HG03139 (cell line): ENCODE measurements around the gene PASD1.
"Not testable (repeated sequence)": the region's sequence is repeated elsewhere in the genome, so short reads cannot be mapped to it uniquely, and the experiment has no call there.

Experiments
- ATAC-seq: cut with Tn5 transposase; IDR thresholded peaks from one replicate; pipeline ENCODE4 v1.9.1; 2021; ENCODE audit not compliant: unreplicated experiment

PASD1 gene

DNA sequence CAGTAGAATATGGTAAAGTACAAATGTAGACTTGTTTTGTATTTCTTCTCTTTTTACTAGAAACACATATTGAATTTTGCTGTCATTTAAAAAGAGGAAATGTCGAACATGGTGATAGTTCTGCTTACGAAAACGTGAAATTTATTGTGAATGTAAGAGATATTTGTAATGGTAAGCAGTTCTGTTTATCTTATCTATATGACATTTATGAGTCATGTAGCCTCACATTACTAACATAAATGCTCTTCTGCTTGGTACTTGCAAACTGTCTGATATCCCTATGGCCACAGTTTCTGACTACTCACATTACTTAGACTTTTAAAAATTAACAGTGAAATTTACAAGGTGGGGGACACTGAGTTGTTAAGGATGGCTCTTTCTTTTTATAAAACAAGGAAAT, 57.9 kb downstream of the PASD1 start:
- ATAC-seq, result no peak

- ATAC-seq, result no peak
Observed at GRCh38 chrX:151624677-151625076, 61.2 kb downstream of the PASD1 start.

DNA sequence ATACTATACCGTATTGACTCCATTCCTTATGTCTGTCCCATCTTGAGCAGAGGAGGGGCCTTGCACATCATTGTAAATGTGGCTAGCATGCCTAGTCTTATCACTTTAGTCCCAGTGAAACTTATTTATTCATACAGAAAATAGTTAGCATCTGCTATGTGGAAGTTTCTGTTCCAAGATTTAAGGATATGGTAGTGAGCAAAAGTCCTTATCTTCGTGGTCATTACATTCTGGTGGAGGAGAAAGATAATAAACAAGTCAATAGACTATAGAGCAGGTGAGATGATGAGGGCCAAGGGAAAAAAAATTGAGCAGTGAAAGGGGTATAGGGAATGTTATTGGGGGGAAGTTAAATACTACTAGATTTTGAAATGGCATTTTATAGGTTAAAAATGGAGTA, 68.3 kb downstream of the PASD1 start:
- ATAC-seq, result no peak

DNA sequence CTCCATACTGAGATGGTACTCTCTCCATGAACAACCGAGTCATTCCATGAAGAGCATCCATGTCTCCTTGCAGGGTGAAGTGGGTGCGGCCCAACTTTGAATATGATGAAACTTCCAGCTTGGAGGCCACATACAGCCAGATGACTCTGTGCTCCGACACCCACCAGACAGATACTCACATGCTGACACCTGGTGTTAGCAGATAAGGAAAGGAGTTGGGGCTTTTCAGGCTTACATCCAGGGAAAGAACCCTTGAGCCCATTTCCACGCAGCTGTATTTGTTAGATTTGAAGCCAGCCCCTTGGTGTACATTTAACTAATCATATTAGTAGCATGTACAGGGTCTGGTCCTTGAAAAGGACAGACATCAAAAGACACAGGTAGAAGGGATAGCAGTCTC, 69.7 kb downstream of the PASD1 start:
- no peak for ATAC-seq

- ATAC-seq, result no peak
Observed at GRCh38 chrX:151634937-151635336, 71.5 kb downstream of the PASD1 start.

- ATAC-seq, result no peak
Observed at GRCh38 chrX:151641564-151641963, 78.1 kb downstream of the PASD1 start.

- ATAC-seq, result no peak
Observed at GRCh38 chrX:151675121-151675746, 111.8 kb downstream of the PASD1 start.

- no peak for ATAC-seq
Observed at GRCh38 chrX:151676196-151676595, 112.7 kb downstream of the PASD1 start.

DNA sequence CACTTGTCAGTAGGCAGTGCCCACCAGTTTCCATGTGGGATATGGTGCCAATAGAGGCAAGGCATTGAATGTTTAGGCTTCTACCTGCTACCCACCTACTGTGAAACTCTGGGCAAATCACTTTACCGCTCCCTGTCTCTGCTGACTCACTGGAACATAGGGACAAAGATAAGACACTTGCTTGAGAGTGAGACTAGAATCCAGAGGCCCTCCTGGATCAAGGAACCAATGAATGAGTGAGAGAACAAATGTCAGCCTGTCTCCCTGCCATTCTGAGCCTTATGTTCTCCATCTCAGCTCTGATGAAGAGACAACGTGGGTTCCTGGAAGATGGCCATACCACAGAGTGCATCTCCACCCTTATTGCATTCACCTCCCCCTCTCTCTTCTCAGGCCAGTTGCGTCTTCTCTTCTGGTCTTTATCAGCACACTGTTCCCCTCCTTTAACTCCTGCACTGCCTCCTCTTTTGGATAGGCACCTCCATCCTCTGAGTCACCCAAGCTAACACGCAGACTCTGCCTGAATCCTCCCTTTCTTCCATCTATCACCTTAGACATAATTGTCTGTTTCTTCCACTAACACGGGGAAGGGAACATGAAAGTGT, 116.4 kb downstream of the PASD1 start:
- no peak for ATAC-seq

DNA sequence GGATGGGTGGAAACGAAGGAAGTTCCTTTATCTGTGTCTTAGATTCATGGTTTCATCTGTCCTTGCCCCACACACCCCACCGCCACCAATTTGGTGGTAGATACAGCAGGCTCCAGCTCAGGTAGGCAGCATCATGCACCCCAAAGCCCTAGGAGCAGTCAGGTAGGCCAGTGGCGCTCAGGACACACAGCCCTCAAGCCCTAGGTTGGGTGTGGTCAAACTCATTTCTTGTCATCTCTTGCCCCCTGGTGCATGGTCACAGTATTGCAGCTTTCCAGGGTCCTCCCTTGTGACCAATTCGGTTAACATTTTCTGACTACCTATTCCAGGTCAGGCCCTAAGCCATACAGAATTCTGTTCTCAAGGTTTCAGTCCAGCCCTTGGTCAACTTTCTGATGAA, 117.3 kb downstream of the PASD1 start:
- peak; percentile 86 for ATAC-seq

GRCh38 chrX:151687635-151688034, 124.2 kb downstream of the PASD1 start:
- no peak for ATAC-seq

DNA sequence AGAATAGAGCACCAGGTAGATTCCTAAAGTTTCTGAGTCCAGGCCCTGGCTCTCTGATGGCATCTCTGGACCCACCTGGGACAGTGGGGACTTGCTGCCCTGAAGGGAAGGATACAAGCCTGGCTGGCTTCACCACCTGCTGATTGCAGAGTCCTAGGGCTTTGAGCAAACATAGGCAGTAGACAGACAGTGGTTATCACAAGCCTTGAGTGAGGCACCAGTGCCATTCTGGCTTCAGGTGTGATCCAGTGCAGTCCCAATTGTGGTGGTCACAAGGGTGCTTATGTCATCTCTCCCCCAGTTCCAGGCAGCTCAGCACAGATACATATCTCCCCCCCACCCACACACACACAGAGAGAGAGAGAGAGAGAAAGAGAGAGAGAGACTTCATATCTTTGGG, 125.2 kb downstream of the PASD1 start:
- ATAC-seq, result no peak

DNA sequence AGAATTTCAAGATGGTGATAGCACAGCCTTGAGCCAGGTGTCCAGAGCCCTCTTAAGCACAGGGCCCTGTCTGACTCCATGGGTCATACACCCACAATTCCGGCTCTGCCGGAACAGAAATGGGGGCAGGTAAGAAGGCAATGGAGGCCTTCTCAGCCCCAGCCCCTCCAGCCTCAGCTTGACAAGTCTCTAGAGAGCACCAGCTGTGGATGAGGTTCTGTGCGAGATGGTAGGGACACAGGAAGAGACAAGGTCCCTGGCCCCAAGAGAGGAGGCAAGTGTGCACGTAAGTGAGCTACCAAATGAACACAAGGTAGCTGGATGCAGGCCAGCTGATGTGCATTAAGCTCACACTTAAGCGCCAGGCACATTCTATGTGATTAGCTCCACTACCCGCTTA, 129.3 kb downstream of the PASD1 start:
- no peak for ATAC-seq

- ATAC-seq, result no peak
Observed at GRCh38 chrX:151694121-151694520, 130.6 kb downstream of the PASD1 start.

GRCh38 chrX:151694661-151695582, 131.4 kb downstream of the PASD1 start, which contains the start of gene PRRG3:
PRRG3 (plus strand) TSS chrX:151695458; CDS start chrX:151698815, 3,357 bp downstream.
- no peak for ATAC-seq

GRCh38 chrX:151695583-151696340, 132.3 kb downstream of the PASD1 start:
- no peak for ATAC-seq

DNA sequence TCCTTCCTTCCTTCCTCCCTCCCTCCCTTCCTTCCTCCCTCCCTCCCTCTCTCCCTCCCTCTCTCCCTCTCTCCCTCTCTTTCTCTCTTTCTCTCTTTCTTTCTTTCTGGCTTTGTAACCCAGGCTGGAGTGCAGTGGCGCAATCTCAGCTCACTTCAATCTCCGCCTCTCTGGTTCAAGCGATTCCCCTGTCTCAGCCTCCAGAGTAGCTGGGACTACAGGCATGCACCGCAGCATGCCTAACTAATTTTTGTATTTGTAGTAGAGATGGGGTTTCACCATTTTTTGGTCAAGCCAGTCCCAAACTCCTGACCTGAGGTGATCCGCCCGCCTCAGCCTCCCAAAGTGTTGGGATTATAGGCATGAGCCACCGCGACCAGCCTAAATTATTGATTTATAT, 133.6 kb downstream of the PASD1 start:
- ATAC-seq, result not testable (repeated sequence)

DNA sequence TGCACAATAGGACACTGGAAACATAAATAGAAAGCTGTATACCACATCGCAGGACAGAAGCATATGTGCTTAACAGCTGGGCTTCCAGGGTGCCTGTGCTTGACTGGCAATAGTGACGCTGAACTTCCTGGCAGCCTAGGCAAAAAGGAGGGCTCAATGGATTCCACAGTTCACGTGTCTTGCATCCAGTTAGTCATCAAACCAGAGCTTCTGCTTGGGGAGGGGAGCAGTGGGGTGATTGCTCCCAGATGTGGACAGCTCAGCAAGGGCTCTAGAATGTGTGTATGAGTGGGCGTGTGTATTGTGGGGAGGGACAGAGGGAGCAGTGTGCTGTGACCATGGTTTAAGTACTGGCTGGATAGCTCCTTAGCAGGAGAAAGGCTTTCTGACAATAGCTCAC, 134.0 kb downstream of the PASD1 start:
- ATAC-seq, result no peak

DNA sequence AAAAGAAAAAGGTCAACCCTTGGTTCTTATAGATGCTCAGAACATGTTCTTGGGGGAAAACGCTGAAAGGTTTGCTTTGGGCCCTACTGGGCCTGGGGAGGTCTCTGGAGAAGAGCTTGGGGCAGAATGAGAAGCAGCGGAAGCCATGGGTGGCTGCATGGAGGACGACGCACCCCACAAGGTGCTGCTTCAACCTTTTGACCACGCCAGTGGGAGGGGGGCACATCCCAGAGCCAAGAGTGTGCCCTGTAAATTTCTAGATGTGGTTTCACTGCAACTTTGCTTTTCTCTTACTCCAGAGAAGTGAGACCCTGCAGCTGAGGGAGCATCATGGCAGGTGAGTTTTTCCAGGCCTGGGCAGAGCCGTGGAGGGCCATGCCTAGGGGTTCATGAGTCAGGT, 135.0 kb downstream of the PASD1 start:
- no peak for ATAC-seq

GRCh38 chrX:151699746-151700145, 136.3 kb downstream of the PASD1 start:
- ATAC-seq, result no peak

- ATAC-seq, result no peak
Observed at GRCh38 chrX:151700581-151700980, 137.1 kb downstream of the PASD1 start.
